ENCODE measurements around the gene BRMS1L.

DNA sequence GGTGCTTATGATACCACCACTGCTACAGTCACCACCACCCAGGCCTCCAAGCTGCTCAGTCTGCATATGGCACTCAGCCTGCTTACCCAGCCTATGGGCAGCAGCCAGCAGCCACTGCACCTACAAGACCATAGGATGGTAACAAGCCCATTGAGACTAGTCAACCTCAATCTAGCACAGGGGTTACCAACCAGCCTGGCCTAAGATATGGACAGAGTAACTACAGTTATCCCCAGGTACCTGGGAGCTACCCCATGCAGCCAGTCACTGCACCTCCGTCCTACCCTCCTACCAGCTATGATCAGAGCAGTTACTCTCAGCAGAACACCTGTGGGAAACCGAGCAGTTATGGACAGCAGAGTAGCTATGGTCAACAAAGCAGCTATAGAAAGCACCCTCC is 55.1 kb downstream of the BRMS1L start:
- TF ChIP-seq, protein P1, sequence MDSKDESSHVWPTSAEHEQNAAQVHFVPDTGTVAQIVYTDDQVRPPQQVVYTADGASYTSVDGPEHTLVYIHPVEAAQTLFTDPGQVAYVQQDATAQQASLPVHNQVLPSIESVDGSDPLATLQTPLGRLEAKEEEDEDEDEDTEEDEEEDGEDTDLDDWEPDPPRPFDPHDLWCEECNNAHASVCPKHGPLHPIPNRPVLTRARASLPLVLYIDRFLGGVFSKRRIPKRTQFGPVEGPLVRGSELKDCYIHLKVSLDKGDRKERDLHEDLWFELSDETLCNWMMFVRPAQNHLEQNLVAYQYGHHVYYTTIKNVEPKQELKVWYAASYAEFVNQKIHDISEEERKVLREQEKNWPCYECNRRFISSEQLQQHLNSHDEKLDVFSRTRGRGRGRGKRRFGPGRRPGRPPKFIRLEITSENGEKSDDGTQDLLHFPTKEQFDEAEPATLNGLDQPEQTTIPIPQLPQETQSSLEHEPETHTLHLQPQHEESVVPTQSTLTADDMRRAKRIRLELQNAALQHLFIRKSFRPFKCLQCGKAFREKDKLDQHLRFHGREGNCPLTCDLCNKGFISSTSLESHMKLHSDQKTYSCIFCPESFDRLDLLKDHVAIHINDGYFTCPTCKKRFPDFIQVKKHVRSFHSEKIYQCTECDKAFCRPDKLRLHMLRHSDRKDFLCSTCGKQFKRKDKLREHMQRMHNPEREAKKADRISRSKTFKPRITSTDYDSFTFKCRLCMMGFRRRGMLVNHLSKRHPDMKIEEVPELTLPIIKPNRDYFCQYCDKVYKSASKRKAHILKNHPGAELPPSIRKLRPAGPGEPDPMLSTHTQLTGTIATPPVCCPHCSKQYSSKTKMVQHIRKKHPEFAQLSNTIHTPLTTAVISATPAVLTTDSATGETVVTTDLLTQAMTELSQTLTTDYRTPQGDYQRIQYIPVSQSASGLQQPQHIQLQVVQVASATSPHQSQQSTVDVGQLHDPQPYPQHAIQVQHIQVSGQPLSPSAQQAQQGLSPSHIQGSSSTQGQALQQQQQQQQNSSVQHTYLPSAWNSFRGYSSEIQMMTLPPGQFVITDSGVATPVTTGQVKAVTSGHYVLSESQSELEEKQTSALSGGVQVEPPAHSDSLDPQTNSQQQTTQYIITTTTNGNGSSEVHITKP (CRISPR knock-in tag; IDR thresholded peaks at IDR 0.05; ENCODE audit: low read depth) = no peak
- TF ChIP-seq RAD21 (CRISPR knock-in tag; IDR thresholded peaks at IDR 0.05) (no peak), EZH2 (conservative IDR thresholded peaks at IDR 0.05; ENCODE audit: low read depth, low read length) (no peak), CHD2 (IDR thresholded peaks at IDR 0.05; ENCODE audit: low read depth, low read length) (no peak), POLR2A (IDR thresholded peaks at IDR 0.05; ENCODE audit: insufficient read depth in 1 of 2, low read depth in 2 of 2, low read length in 2 of 2) (no peak), JUND (CRISPR knock-in tag; IDR thresholded peaks at IDR 0.05) (no peak), YEATS4 (CRISPR knock-in tag; IDR thresholded peaks at IDR 0.05; ENCODE audit: borderline replicate concordance) (no peak), ZNF274 (CRISPR knock-in tag; IDR thresholded peaks at IDR 0.05) (no peak), HDAC2 (CRISPR knock-in tag; IDR thresholded peaks at IDR 0.05) (no peak)
- TF ChIP-seq, protein P2, sequence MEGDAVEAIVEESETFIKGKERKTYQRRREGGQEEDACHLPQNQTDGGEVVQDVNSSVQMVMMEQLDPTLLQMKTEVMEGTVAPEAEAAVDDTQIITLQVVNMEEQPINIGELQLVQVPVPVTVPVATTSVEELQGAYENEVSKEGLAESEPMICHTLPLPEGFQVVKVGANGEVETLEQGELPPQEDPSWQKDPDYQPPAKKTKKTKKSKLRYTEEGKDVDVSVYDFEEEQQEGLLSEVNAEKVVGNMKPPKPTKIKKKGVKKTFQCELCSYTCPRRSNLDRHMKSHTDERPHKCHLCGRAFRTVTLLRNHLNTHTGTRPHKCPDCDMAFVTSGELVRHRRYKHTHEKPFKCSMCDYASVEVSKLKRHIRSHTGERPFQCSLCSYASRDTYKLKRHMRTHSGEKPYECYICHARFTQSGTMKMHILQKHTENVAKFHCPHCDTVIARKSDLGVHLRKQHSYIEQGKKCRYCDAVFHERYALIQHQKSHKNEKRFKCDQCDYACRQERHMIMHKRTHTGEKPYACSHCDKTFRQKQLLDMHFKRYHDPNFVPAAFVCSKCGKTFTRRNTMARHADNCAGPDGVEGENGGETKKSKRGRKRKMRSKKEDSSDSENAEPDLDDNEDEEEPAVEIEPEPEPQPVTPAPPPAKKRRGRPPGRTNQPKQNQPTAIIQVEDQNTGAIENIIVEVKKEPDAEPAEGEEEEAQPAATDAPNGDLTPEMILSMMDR (CRISPR knock-in tag; IDR thresholded peaks at IDR 0.05) = no peak
- TF ChIP-seq, protein P3, sequence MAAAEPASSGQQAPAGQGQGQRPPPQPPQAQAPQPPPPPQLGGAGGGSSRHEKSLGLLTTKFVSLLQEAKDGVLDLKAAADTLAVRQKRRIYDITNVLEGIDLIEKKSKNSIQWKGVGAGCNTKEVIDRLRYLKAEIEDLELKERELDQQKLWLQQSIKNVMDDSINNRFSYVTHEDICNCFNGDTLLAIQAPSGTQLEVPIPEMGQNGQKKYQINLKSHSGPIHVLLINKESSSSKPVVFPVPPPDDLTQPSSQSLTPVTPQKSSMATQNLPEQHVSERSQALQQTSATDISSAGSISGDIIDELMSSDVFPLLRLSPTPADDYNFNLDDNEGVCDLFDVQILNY (CRISPR knock-in tag; conservative IDR thresholded peaks at IDR 0.05) = no peak
- TF ChIP-seq, protein P4, sequence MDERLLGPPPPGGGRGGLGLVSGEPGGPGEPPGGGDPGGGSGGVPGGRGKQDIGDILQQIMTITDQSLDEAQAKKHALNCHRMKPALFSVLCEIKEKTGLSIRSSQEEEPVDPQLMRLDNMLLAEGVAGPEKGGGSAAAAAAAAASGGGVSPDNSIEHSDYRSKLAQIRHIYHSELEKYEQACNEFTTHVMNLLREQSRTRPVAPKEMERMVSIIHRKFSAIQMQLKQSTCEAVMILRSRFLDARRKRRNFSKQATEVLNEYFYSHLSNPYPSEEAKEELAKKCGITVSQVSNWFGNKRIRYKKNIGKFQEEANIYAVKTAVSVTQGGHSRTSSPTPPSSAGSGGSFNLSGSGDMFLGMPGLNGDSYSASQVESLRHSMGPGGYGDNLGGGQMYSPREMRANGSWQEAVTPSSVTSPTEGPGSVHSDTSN (CRISPR knock-in tag; IDR thresholded peaks at IDR 0.05) = no peak
- TF ChIP-seq, protein P5, sequence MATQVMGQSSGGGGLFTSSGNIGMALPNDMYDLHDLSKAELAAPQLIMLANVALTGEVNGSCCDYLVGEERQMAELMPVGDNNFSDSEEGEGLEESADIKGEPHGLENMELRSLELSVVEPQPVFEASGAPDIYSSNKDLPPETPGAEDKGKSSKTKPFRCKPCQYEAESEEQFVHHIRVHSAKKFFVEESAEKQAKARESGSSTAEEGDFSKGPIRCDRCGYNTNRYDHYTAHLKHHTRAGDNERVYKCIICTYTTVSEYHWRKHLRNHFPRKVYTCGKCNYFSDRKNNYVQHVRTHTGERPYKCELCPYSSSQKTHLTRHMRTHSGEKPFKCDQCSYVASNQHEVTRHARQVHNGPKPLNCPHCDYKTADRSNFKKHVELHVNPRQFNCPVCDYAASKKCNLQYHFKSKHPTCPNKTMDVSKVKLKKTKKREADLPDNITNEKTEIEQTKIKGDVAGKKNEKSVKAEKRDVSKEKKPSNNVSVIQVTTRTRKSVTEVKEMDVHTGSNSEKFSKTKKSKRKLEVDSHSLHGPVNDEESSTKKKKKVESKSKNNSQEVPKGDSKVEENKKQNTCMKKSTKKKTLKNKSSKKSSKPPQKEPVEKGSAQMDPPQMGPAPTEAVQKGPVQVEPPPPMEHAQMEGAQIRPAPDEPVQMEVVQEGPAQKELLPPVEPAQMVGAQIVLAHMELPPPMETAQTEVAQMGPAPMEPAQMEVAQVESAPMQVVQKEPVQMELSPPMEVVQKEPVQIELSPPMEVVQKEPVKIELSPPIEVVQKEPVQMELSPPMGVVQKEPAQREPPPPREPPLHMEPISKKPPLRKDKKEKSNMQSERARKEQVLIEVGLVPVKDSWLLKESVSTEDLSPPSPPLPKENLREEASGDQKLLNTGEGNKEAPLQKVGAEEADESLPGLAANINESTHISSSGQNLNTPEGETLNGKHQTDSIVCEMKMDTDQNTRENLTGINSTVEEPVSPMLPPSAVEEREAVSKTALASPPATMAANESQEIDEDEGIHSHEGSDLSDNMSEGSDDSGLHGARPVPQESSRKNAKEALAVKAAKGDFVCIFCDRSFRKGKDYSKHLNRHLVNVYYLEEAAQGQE (IDR thresholded peaks at IDR 0.05; ENCODE audit: borderline replicate concordance in 1 of 2, low read depth in 1 of 2, low read length in 2 of 2) = no peak
- TF ChIP-seq, protein P6, sequence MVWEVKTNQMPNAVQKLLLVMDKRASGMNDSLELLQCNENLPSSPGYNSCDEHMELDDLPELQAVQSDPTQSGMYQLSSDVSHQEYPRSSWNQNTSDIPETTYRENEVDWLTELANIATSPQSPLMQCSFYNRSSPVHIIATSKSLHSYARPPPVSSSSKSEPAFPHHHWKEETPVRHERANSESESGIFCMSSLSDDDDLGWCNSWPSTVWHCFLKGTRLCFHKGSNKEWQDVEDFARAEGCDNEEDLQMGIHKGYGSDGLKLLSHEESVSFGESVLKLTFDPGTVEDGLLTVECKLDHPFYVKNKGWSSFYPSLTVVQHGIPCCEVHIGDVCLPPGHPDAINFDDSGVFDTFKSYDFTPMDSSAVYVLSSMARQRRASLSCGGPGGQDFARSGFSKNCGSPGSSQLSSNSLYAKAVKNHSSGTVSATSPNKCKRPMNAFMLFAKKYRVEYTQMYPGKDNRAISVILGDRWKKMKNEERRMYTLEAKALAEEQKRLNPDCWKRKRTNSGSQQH (CRISPR knock-in tag; IDR thresholded peaks at IDR 0.05; ENCODE audit: low read depth) = no peak

All from HepG2 (cell line).